NK-92 (cell line): ENCODE results near the gene FAM25A.
"Not testable (repeated sequence)": the region's sequence is repeated elsewhere in the genome, so short reads cannot be mapped to it uniquely, and the experiment has no call there.

ENCODE experiments used
- DNase-seq: peaks from one replicate; lab custom pipeline; 2025; ENCODE audit not compliant: unreplicated experiment; lab: John Stamatoyannopoulos, UW

FAM25A gene

DNA sequence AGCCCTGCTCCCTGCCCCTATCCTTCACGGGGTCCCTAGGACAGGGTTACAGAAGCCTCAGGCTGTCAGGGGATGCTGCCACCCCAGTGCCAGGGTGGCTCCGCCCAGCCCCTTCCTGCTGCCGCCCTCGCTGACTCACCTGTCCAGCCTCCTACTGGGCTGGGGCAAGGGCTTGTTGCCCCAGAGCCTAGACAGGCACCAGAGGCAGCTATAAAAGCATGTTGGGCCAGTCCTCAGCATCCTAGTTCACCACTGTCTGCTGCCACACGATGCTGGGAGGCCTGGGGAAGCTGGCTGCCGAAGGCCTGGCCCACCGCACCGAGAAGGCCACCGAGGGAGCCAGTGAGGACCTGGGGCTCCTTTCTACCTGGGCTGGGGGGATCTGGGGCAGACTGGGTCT is at the start of gene FAM25A:
Gene FAM25A, plus strand, starts transcription at position 239 of the 400 bp plus-strand sequence. Its CDS starts 31 bp downstream, at position 270.
- not testable (repeated sequence) for DNase-seq

DNA sequence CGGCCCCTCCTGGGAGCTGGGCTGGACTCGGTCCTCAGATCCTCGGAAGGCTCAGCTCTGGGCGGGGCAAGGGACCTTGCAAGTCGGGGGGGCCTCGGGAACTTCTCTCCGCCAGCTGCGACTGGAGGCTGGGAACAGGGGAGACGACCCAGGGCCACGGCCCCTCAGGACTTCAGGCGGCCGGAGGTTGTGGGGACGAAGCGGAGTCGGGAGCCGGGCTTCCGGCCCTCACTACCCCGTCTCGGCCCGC is 49.2 kb upstream of the FAM25A start:
- no peak for DNase-seq

DNA sequence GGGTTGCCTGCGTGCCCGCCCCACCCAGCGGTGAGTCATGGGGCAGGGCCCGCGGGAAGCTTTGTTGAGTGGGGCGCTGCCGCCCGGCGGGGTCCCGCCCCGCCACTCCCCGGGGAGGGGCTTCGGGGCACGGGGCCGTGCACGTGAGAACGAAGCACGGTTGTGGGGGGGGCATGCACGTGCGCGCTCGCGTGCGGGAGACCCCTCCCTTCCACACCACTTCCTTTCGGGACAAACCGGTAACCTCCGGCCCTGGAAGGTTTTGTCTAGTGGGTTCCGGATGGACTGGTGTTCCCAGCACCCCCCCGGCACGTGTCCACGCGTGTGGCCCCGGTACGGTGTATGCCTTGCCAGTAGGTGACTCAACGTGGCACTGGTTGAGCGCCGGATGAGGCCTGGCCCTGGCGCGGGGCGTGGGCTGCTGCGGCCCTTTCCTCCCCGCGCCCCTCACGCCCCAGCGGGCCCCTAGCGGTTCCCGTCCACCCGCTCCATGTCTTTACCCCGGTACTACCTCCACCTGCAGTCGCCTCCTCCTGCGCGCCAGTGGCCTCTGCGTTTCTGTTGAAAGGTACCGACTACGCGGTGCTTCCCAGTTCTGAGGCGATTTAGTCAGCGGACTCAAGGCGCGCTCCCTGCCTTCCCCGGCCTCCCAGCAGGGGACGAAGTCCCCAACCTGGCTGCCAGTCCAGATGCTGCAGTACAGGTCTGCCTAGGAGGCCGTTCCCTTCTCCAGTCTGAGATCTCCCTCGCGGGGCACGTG is 48.7 kb upstream of the FAM25A start:
- no peak for DNase-seq

DNA sequence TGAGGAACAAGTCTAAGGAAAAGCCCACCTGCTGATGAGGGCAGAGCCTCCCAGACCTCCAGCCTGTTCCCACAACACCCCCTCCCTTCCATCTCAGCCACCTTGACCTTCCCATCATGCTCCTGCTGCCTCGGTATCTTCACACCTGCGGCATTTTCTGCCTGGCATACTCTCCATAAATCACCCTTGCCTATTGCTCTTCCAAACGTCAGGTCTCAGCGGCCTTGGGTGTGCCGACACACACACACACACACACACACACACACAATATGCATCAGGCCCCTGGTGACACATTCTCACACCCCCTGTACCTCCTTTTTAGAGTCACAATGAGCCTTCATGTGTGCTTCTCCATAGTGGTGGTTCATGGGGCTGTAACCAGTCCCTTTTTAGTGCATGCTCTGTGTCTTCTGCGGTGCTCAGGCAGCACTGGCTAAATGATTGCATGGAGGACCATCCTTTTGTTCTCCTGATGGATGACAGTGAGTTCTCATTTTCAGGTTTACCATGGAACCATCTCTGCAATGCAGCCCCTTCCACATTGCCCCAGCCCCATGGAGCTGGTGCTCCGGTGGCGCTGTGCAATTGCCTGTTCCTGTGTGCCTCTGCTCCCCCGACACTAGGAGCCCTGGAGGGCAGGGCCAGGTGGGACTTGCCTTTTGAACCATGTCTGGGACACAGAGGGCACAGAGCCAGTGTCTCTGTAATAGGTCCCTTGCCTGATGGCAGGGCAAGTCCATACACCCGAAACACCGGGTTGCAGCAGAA is 47.3 kb upstream of the FAM25A start:
- DNase-seq, result no peak

DNA sequence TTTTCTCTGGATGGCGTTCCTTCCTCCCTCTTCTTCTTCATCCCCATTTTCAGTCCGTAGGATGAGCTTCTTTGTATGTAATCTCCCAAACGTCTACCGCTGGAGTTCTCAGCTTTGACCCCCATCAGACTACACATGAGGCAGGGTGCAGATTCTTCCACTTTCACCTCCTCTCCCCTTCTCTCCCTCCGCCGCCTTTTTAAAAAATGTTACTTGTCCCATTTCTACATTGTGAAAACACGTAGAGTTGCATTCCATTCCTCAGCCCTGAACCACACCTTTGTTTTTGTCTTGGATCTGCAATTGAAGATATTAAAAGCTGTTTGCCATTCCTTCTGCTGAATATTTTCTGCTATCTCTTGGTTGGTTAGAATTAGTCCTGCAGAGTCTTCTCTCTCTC is 45.6 kb upstream of the FAM25A start:
- no peak for DNase-seq

DNA sequence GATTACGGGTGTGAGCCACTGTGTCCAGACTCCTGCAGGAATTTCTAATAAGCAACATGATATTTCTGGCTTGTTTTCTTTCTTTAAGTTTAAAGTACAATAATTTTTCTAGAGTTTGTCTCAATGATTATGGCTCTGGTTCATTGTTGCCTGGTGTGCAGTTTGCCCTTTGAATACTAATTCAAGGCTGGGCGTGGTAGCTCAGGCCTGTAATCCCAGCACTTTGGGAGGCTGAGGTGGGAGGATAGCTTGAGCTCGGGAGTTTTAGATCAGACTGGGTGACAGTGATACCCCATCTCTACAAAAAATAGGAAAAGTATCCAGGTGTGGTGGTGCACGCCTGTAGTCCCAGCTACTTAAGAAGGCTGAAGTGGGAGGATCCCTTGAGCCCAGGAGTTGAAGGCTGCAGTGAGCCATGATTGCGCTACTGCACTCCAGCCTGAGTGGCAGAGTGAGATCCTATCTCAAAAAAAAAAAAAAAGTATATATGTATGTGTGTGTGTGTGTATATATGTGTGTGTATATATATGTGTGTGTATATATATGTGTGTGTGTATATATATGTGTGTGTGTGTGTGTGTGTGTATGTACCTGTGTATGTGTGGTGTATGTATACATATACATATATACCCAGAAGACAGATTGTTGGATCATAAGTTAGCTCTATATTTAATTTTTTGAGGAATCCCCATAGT is 43.6 kb upstream of the FAM25A start:
- DNase-seq, result no peak

DNA sequence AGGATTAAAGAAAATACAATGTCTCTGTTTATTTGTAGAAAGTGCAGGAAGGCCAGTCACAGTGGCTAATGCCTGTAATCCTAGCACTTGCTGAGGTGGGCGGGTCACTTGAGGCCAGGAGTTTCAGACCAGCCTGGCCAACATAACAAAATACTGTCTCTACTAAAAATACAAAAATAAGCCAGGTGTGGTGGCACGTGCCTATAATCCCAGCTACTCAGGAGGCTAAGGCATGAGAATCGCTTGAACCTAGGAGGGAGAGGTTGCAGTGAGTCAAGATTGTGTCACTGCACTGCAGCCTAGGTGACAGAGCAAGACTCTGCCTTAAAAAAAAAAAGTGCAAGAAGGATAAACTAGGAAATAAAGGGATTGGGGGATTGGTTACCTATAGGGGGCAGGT is 41.6 kb upstream of the FAM25A start:
- not testable (repeated sequence) for DNase-seq

DNA sequence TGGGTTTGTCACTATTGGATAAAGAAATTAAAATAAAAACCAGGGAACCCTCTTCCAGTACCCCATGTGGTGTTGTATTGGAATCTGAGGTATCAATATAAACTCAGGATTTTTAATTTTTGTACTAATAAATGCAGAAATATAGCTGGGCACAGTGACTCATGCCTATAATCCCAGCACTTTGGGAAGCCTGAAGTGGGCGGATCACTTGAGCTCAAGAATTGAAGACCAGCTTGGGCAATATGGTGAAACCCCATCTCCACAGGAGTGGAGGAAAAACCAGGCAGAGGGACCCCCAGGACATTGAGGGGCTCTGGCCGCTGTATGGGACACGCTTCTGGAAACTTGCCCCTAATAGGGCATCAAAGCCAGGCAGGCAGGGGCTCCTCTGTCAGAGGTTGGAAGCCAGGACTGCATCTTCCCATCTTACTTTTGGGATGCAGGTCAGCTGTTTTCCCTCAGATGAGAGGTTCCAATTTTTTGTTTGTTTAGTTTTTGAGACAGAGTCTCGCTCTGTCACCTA is 40.7 kb upstream of the FAM25A start:
- DNase-seq, result no peak

DNA sequence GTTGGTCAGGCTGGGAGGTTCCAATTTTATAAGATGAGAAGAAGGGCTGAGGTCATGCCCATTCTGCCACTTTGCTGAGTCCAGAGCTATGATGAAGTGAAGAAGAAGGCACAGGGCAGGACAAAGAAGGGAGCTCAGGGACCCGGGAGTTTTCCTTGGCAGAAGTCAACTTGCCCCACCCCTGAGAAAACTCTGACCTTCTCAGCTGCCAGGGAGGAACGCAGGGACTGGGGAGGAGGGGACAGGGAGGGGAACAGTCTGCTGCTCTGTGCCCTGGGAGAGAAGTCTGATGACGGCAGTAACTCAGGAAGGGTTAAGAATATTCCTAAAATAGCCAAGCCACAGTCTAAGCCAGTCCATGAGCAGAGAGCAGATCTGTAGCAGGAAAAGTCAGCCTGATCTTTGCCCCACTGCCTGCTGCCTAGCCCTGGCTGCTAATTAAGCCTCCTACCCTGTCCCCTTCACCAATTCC is 40.1 kb upstream of the FAM25A start:
- no peak for DNase-seq

DNA sequence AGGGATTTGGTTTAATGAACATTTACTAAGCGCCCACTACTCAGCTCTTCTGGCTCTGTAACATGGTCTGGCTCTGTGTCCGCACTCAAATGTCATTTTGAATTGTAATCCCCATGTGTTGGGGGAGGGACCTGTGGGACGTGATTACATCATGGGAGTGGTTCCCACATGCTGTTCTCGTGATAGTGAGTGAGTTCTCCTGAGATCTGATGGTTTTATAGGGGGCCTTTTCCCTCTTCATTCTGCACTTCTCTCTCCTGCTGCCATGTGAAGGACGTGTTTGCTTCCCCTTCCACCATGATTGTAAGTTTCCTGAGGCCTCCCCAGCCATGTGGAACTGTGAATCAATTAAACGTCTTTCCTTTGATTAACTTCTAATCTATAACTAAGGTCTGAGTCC is 39.1 kb upstream of the FAM25A start:
- not testable (repeated sequence) for DNase-seq

DNA sequence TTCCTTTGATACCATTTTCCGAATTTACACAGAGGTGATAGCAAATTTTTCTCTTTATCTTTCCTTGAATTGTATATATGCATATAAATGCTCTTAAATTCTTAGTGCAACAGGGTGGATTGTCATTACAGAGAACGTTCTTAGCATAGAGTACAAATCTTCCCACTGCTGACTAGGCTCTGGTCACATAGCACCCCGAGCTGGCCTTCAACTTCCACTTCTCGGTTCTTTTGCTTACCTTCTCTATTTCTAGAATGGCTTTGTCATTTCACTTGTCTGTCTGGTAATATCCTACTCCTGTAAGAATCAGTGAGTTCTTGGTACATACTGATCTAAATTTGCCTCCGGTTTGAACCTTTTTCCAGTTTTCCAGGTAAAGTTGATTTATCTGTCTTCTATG is 38.4 kb upstream of the FAM25A start:
- DNase-seq, result no peak

DNA sequence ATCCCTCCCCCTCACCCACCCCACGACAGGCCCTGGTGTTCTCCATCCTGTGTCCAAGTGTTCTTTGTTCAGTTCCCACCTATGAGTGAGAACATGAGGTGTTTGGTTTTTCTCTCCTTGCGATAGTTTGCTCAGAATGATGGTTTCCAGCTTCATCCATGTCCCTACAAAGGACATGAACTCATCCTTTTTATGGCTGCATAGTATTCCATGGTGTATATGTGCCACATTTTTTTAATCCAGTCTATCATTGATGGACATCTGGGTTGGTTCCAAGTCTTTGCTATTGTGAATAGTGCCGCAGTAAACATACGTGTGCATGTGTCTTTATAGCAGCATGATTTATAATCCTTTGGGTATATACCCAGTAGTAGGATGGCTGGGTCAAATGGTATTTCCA is 35.6 kb upstream of the FAM25A start:
- not testable (repeated sequence) for DNase-seq

DNA sequence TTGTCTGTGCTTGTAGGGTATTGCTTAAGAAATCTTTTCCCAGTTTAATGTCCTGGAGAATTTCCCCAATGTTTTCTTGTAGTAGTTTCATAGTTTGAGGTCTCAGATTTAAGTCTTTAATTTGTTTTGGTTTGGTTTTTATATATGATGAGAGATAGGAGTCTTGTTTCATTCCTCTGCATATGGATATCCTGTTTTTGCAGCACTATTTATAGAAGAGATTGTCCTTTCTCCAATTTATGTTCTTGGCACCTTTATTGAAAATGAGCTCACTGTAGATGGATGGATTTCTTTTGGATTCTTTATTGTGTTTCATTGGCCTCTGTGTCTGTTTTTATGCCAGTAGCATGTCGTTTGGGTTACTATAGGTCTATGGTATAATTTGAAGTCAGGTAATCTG is 31.6 kb upstream of the FAM25A start:
- no peak for DNase-seq

DNA sequence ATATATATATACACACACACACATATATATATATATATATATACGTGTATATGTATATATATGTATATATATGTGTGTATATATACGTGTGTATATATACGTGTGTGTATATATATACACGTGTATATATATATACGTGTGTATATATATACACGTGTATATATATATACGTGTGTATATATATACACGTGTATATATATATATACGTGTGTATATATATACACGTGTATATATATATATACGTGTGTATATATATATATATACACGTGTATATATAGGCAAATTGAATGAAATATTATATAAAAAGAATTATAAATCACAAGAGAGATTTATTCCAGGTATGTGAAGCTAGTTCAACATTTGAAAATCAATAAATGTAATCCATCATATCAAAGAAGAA is 28.7 kb upstream of the FAM25A start:
- DNase-seq, result not testable (repeated sequence)

DNA sequence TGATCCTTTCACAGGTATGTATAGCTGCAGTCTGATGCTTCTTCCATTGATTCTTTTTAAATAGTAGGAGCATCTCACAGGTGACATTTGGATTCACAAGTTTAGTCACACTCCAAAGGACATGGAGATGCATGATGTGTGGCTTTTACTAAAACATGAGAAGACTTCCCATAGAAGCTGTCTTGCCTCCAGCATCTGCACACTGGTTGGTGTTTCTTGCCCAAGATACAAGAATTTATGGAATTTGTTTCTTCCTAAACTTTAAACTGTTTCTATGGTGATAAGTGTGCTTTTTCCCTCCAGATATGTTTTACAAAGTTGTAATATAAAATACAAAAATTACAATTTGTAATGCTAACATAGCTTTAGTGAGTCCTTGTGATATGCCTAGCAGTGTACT is 27.6 kb upstream of the FAM25A start:
- no peak for DNase-seq

DNA sequence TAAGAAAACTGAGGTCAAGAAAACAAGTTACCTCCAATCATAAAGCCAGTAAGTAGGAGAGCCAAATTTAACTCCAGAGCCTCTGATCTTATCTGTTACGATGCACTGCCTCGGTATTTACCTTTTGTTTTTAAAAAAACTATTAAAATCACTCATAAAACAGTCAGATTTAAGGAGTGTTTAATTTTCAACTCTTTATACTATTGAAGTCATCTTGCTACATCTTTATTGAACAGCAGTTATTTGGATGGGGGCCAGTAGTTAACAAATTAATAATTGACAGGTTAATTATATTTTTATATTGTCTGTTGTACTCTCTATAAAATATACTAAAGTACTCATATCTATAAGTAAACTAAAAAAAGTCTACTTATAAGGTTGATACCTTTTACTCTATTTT is 27.2 kb upstream of the FAM25A start:
- DNase-seq, result no peak

DNA sequence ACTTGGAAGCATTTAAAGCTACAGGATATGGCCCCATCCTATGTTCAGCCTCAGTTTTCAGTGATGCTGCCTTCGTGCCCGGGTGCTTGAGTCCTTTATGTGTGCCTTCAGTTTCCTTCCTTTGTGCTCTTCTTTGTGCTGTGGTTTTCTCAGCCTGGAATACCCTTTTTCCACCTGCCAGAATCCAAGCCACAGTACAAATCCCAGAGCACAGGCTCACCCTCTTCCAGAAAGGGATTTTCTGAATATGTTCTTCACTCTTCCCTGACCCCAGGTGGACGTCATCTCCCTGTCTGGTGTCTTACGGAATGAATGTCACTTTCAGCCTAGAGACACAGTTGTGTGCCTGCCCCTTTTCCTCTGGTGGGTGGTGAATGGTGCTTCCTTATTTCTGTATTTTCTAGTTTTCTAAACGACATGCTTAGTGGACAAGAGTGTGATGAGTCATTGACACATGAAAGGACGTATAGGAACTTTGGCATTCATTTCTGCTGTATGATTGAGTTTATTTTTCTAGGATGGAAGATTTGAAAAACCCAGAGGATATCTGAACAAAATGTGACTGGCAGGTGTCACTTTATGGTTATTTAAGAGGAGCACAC is 20.2 kb upstream of the FAM25A start:
- not testable (repeated sequence) for DNase-seq

DNA sequence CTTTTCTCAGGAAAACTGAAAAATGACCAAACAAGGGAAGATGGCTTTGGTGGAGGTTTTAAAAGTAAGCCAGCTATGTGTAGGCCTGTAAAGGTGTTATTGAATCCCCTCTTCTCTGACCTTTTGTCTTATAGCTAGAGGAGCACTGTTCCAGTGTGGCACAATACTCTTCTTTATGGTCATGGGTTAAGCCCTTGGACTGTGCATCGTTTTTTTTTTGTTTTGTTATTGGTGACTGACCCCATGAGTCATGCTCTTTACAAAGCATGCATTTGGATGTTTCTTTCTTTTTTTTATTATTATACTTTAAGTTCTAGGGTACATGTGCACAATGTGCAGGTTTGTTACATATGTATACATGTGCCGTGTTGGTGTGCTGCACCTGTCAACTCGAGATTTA is 19.6 kb upstream of the FAM25A start:
- no peak for DNase-seq

DNA sequence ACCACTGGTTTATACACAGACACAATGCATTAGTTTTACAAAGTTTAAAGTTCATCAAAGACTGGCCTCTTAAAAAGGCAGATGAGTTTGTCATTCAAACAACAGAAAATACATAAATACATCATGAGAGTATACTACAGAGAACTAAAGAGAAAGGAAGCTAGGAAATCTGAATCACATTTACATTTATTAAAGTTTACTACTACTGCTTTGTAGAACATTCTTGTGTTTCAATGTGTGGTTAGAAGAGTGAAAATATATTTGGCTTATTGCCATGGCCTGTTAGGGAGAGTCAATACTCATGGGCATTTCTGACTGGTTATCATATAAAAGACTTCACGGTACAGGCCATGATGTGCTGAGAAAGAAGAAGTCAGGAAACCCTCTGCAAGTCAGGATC is 13.0 kb upstream of the FAM25A start:
- not testable (repeated sequence) for DNase-seq

DNA sequence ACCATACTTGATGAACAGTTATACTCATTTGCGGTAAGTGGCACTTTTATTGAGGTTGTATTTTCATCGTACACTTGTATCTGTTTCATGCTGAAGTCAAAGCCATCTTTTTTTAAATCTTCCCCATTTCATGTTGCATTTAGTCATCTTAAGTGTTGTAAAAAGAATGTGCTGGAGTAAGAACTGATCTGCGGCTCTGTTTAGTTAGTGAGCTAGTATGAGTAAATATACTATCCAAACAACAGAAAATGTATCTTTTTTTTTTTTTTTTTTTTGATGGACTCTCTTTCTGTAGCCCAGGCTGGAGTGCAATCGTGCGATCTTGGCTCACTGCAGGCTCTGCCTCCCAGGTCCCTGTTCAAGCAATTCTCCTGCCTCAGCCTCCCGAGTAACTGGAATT is 12.4 kb upstream of the FAM25A start:
- not testable (repeated sequence) for DNase-seq

DNA sequence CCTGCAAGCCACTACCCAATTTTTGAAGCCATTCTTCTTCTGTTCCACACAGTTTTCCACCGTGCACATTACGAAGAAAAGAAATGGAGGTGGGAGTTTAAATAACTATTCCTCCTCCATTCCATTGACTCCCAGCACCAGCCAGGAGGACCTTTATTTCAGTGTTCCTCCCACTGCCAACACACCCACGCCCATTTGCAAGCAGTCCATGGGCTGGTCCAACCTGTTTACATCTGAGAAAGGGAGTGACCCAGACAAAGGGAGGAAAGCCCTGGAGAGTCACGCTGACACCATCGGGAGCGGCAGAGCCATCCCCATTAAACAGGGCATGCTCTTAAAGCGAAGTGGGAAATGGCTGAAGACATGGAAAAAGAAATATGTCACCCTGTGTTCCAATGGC is 11.8 kb upstream of the FAM25A start:
- DNase-seq, result not testable (repeated sequence)
